HL-60 (cell line): ENCODE data around the gene SDF4.

Experiments
- GABPA ChIP-seq: IDR thresholded peaks from 2 replicates; pipeline ENCODE4 v1.6.1; 2012; ENCODE audit warnings: low read depth
- POLR2AphosphoS5 ChIP-seq: IDR thresholded peaks from 2 replicates; pipeline ENCODE4 v1.6.1; 2012; ENCODE audit warnings: low read depth
- TF ChIP-seq, protein P1 (sequence below): IDR thresholded peaks from one replicate; pipeline ENCODE4 v1.5.1; 2011; ENCODE audit warnings: low read length, control low read depth, inconsistent platforms; ENCODE audit not compliant: insufficient read depth

DNA sequence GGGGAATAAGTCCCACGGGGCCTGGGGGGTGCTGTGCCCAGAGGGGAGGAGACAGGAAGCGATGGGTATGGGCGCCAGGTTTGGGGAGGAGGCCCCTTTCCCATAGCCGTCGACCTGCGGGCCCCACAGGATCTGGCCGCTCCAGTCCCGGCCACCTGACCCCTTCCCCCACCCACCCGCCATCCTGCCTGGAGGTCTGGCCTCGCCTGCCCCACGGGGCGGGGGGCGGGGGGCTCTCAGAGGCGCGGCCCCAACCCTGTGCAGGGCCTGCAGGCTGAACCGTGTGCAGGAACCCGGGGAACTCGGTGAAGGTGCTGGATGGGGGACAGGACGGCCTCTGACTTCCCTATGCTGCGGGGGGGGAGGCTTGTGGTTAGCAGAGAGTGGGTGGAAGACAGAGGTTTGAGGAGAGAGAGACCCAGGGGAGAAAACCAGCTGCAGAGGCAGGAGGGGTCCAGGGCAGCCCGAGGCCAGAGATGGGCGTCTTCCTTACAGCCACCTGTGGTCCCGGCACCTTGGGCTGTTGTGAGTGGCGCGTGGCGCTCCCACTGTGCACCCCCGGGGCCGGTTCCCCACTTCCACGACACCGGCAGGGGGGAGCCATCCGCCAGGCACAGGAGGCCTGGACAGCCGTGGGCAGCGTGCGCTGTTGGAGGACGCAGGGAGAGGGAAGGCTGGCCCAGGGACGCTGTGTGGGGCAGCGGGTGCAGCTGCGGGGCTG is 22.9 kb downstream of the SDF4 start:
- TF ChIP-seq, protein P1, sequence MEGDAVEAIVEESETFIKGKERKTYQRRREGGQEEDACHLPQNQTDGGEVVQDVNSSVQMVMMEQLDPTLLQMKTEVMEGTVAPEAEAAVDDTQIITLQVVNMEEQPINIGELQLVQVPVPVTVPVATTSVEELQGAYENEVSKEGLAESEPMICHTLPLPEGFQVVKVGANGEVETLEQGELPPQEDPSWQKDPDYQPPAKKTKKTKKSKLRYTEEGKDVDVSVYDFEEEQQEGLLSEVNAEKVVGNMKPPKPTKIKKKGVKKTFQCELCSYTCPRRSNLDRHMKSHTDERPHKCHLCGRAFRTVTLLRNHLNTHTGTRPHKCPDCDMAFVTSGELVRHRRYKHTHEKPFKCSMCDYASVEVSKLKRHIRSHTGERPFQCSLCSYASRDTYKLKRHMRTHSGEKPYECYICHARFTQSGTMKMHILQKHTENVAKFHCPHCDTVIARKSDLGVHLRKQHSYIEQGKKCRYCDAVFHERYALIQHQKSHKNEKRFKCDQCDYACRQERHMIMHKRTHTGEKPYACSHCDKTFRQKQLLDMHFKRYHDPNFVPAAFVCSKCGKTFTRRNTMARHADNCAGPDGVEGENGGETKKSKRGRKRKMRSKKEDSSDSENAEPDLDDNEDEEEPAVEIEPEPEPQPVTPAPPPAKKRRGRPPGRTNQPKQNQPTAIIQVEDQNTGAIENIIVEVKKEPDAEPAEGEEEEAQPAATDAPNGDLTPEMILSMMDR, result no peak
- peak; percentile 63; the same call in 1 of the 2 replicates for TF ChIP-seq POLR2AphosphoS5
- TF ChIP-seq GABPA, result no peak
